ENCODE measurements around the gene CAMTA1.

DNA sequence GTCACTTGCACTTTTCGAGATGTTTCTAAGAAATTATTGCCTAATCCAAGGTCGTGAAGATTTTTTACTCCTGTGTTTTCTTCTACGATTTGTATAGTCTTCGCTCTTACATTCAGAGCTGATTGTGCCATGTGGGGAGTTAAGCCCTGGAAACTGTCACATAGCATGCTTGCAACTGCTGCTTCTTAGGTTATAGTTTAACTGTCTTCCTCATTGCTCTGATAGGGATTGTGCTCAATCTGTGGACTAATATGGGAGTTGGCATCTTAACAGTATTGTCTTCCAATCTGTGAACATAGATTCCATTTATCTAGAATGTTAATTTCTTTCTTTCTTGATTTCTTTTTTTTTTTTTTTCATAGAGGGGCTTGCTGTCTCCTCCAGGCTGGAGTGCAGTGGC, 34.8 kb upstream of the CAMTA1 start:
- TF ChIP-seq ZC3H10 (CRISPR knock-in tag; IDR thresholded peaks at IDR 0.05) (no peak), ZNF70 (CRISPR knock-in tag; IDR thresholded peaks at IDR 0.05) (no peak), ISL1 (CRISPR knock-in tag; IDR thresholded peaks at IDR 0.05) (no peak), RARB (CRISPR knock-in tag; IDR thresholded peaks at IDR 0.05) (no peak), ZNF8 (CRISPR knock-in tag; IDR thresholded peaks at IDR 0.05) (no peak), OSR1 (CRISPR knock-in tag; IDR thresholded peaks at IDR 0.05) (no peak), ESRRG (CRISPR knock-in tag; IDR thresholded peaks at IDR 0.05) (no peak), CSDC2 (CRISPR knock-in tag; IDR thresholded peaks at IDR 0.05) (no peak), PPARA (CRISPR knock-in tag; IDR thresholded peaks at IDR 0.05; ENCODE audit: borderline replicate concordance) (no peak)
- TF ChIP-seq, protein P1, sequence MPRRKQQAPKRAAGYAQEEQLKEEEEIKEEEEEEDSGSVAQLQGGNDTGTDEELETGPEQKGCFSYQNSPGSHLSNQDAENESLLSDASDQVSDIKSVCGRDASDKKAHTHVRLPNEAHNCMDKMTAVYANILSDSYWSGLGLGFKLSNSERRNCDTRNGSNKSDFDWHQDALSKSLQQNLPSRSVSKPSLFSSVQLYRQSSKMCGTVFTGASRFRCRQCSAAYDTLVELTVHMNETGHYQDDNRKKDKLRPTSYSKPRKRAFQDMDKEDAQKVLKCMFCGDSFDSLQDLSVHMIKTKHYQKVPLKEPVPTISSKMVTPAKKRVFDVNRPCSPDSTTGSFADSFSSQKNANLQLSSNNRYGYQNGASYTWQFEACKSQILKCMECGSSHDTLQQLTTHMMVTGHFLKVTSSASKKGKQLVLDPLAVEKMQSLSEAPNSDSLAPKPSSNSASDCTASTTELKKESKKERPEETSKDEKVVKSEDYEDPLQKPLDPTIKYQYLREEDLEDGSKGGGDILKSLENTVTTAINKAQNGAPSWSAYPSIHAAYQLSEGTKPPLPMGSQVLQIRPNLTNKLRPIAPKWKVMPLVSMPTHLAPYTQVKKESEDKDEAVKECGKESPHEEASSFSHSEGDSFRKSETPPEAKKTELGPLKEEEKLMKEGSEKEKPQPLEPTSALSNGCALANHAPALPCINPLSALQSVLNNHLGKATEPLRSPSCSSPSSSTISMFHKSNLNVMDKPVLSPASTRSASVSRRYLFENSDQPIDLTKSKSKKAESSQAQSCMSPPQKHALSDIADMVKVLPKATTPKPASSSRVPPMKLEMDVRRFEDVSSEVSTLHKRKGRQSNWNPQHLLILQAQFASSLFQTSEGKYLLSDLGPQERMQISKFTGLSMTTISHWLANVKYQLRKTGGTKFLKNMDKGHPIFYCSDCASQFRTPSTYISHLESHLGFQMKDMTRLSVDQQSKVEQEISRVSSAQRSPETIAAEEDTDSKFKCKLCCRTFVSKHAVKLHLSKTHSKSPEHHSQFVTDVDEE (CRISPR knock-in tag; IDR thresholded peaks at IDR 0.05) = no peak
- TF ChIP-seq, protein P2, sequence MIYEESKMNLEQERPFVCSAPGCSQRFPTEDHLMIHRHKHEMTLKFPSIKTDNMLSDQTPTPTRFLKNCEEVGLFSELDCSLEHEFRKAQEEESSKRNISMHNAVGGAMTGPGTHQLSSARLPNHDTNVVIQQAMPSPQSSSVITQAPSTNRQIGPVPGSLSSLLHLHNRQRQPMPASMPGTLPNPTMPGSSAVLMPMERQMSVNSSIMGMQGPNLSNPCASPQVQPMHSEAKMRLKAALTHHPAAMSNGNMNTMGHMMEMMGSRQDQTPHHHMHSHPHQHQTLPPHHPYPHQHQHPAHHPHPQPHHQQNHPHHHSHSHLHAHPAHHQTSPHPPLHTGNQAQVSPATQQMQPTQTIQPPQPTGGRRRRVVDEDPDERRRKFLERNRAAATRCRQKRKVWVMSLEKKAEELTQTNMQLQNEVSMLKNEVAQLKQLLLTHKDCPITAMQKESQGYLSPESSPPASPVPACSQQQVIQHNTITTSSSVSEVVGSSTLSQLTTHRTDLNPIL (CRISPR knock-in tag; IDR thresholded peaks at IDR 0.05; ENCODE audit: low read depth) = no peak
- TF ChIP-seq, protein P3, sequence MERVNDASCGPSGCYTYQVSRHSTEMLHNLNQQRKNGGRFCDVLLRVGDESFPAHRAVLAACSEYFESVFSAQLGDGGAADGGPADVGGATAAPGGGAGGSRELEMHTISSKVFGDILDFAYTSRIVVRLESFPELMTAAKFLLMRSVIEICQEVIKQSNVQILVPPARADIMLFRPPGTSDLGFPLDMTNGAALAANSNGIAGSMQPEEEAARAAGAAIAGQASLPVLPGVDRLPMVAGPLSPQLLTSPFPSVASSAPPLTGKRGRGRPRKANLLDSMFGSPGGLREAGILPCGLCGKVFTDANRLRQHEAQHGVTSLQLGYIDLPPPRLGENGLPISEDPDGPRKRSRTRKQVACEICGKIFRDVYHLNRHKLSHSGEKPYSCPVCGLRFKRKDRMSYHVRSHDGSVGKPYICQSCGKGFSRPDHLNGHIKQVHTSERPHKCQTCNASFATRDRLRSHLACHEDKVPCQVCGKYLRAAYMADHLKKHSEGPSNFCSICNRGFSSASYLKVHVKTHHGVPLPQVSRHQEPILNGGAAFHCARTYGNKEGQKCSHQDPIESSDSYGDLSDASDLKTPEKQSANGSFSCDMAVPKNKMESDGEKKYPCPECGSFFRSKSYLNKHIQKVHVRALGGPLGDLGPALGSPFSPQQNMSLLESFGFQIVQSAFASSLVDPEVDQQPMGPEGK (CRISPR knock-in tag; IDR thresholded peaks at IDR 0.05; ENCODE audit: borderline replicate concordance) = no peak
- TF ChIP-seq, protein P4, sequence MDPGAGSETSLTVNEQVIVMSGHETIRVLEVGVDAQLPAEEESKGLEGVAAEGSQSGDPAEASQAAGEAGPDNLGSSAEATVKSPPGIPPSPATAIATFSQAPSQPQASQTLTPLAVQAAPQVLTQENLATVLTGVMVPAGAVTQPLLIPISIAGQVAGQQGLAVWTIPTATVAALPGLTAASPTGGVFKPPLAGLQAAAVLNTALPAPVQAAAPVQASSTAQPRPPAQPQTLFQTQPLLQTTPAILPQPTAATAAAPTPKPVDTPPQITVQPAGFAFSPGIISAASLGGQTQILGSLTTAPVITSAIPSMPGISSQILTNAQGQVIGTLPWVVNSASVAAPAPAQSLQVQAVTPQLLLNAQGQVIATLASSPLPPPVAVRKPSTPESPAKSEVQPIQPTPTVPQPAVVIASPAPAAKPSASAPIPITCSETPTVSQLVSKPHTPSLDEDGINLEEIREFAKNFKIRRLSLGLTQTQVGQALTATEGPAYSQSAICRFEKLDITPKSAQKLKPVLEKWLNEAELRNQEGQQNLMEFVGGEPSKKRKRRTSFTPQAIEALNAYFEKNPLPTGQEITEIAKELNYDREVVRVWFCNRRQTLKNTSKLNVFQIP (CRISPR knock-in tag; IDR thresholded peaks at IDR 0.05; ENCODE audit: borderline replicate concordance, low read depth) = no peak
